Measurements from ENCODE around the gene MTFR2.
A peak's percentile ranks its signal among the peaks of the same experiment; 100 is the strongest.

Gene MTFR2

DNA sequence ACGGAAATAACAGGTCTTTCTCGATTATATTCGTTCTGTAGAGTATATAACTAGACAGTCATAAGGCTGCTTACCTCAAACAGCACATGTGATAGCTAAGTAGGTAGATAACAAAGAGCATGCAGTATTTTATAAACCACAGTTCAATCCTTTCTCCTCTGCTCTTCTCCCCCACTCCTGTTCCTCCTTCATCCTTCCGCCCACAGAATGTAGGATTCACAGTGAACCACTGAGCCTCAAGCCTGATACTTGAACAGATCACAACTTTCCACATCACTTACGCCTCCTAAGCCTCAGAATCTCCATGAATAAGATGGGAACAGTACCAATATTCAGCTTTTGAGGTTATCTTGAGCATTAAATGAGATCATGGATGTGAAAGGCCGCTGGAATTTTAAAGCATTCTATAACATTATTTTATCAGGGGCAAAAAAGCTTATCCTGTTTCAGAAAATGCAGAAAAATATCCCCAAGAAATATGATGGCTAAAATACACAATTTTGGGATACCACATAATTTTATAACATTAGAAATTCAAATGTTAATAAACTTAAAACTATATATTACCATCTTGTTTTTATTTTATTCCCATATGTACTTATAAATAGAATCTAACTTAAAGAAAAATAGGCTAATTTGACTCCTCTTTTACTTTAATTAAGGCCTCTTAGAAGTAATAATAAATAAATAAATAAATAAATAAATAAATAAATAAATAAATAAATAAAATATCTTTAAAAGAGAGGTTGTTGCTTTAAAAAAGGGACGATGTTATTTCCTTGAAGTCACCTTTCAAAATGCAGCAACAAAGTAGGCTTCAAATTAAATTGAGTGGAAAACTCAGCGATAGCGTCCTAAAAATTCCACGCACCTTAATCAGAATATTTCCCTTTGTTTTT lies 33.4 kb downstream of the MTFR2 start (continued):
- TF ChIP-seq, protein P1, sequence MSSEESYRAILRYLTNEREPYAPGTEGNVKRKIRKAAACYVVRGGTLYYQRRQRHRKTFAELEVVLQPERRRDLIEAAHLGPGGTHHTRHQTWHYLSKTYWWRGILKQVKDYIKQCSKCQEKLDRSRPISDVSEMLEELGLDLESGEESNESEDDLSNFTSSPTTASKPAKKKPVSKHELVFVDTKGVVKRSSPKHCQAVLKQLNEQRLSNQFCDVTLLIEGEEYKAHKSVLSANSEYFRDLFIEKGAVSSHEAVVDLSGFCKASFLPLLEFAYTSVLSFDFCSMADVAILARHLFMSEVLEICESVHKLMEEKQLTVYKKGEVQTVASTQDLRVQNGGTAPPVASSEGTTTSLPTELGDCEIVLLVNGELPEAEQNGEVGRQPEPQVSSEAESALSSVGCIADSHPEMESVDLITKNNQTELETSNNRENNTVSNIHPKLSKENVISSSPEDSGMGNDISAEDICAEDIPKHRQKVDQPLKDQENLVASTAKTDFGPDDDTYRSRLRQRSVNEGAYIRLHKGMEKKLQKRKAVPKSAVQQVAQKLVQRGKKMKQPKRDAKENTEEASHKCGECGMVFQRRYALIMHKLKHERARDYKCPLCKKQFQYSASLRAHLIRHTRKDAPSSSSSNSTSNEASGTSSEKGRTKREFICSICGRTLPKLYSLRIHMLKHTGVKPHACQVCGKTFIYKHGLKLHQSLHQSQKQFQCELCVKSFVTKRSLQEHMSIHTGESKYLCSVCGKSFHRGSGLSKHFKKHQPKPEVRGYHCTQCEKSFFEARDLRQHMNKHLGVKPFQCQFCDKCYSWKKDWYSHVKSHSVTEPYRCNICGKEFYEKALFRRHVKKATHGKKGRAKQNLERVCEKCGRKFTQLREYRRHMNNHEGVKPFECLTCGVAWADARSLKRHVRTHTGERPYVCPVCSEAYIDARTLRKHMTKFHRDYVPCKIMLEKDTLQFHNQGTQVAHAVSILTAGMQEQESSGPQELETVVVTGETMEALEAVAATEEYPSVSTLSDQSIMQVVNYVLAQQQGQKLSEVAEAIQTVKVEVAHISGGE (tag by site-specific recombination; conservative IDR thresholded peaks at IDR 0.05; ENCODE audit: low read depth): peak; percentile 85
- TF ChIP-seq ZNF174 (tag by site-specific recombination; IDR thresholded peaks at IDR 0.05) (no peak), HOXC10 (CRISPR knock-in tag; IDR thresholded peaks at IDR 0.05) (no peak), ZNF423 (tag by site-specific recombination; IDR thresholded peaks at IDR 0.05) (no peak), HOXD13 (CRISPR knock-in tag; IDR thresholded peaks at IDR 0.05; ENCODE audit: borderline replicate concordance) (no peak), MYNN (tag by site-specific recombination; IDR thresholded peaks at IDR 0.05; ENCODE audit: borderline replicate concordance) (peak; percentile 36; the same call in 1 of the 2 replicates), ZNF776 (tag by site-specific recombination; IDR thresholded peaks at IDR 0.05; ENCODE audit: borderline replicate concordance) (no peak), ZFP69B (tag by site-specific recombination; IDR thresholded peaks at IDR 0.05) (no peak), ZNF341 (tag by site-specific recombination; IDR thresholded peaks at IDR 0.05; ENCODE audit: low read depth) (no peak), EGR2 (tag by site-specific recombination; IDR thresholded peaks at IDR 0.05; ENCODE audit: low read depth) (peak; percentile 54), ZNF221 (tag by site-specific recombination; IDR thresholded peaks at IDR 0.05; ENCODE audit: borderline replicate concordance) (no peak; the same call in 1 of the 2 replicates), GLI4 (tag by site-specific recombination; IDR thresholded peaks at IDR 0.05) (no peak), ZNF629 (tag by site-specific recombination; IDR thresholded peaks at IDR 0.05) (peak; percentile 56), REPIN1 (tag by site-specific recombination; IDR thresholded peaks at IDR 0.05; ENCODE audit: low read depth) (no peak), ZNF202 (tag by site-specific recombination; IDR thresholded peaks at IDR 0.05; ENCODE audit: borderline replicate concordance) (peak; percentile 76; the same call in 1 of the 2 replicates), ZNF585B (tag by site-specific recombination; IDR thresholded peaks at IDR 0.05) (no peak), SCRT1 (tag by site-specific recombination; IDR thresholded peaks at IDR 0.05; ENCODE audit: borderline replicate concordance) (no peak), MZF1 (tag by site-specific recombination; IDR thresholded peaks at IDR 0.05; ENCODE audit: borderline replicate concordance) (peak; percentile 20; the same call in 1 of the 2 replicates), ZNF292 (tag by site-specific recombination; IDR thresholded peaks at IDR 0.05; ENCODE audit: borderline replicate concordance, low read depth) (0 out of 2 replicates have a peak, but pooled peaks have one; percentile 52), ZNF670 (tag by site-specific recombination; IDR thresholded peaks at IDR 0.05; ENCODE audit: low read depth) (no peak), ZNF664 (tag by site-specific recombination; IDR thresholded peaks at IDR 0.05) (peak; percentile 47; the same call in 1 of the 2 replicates), ZNF266 (tag by site-specific recombination; IDR thresholded peaks at IDR 0.05; ENCODE audit: low read depth) (0 out of 2 replicates have a peak, but pooled peaks have one; percentile 42), RBAK (tag by site-specific recombination; IDR thresholded peaks at IDR 0.05) (no peak), ZNF138 (tag by site-specific recombination; IDR thresholded peaks at IDR 0.05; ENCODE audit: borderline replicate concordance) (0 out of 2 replicates have a peak, but pooled peaks have one; percentile 19), ZNF19 (tag by site-specific recombination; IDR thresholded peaks at IDR 0.05; ENCODE audit: low read depth) (no peak), ZNF701 (tag by site-specific recombination; IDR thresholded peaks at IDR 0.05) (no peak), ZNF521 (tag by site-specific recombination; IDR thresholded peaks at IDR 0.05) (no peak), ZNF555 (tag by site-specific recombination; conservative IDR thresholded peaks at IDR 0.05) (peak; percentile 93), ZNF133 (tag by site-specific recombination; IDR thresholded peaks at IDR 0.05) (no peak), ZXDB (tag by site-specific recombination; IDR thresholded peaks at IDR 0.05) (peak; percentile 54), ZNF600 (tag by site-specific recombination; IDR thresholded peaks at IDR 0.05) (no peak), ZNF433 (tag by site-specific recombination; IDR thresholded peaks at IDR 0.05; ENCODE audit: low read depth) (peak; percentile 38; the same call in 1 of the 2 replicates)
- TF ChIP-seq, protein P2, sequence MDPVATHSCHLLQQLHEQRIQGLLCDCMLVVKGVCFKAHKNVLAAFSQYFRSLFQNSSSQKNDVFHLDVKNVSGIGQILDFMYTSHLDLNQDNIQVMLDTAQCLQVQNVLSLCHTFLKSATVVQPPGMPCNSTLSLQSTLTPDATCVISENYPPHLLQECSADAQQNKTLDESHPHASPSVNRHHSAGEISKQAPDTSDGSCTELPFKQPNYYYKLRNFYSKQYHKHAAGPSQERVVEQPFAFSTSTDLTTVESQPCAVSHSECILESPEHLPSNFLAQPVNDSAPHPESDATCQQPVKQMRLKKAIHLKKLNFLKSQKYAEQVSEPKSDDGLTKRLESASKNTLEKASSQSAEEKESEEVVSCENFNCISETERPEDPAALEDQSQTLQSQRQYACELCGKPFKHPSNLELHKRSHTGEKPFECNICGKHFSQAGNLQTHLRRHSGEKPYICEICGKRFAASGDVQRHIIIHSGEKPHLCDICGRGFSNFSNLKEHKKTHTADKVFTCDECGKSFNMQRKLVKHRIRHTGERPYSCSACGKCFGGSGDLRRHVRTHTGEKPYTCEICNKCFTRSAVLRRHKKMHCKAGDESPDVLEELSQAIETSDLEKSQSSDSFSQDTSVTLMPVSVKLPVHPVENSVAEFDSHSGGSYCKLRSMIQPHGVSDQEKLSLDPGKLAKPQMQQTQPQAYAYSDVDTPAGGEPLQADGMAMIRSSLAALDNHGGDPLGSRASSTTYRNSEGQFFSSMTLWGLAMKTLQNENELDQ (tag by site-specific recombination; IDR thresholded peaks at IDR 0.05; ENCODE audit: low read depth): no peak
- TF ChIP-seq, protein P3, sequence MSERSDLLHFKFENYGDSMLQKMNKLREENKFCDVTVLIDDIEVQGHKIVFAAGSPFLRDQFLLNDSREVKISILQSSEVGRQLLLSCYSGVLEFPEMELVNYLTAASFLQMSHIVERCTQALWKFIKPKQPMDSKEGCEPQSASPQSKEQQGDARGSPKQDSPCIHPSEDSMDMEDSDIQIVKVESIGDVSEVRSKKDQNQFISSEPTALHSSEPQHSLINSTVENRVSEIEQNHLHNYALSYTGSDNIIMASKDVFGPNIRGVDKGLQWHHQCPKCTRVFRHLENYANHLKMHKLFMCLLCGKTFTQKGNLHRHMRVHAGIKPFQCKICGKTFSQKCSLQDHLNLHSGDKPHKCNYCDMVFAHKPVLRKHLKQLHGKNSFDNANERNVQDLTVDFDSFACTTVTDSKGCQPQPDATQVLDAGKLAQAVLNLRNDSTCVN (tag by site-specific recombination; optimal IDR thresholded peaks at IDR 0.05): no peak
